ENCODE data around the gene LRMDA. TPM values are rescaled to one million over a fixed set of nuclear protein-coding genes. Genes with fewer than 3 reads are reported as not detected.

Gene LRMDA
- total RNA-seq, 1 donor from 2014 or later = 5.2 TPM

- no peaks in the 10 kb centered on the region for H3K9me3 ChIP-seq (ENCODE audit: low read depth)
- H3K27me3 Mint-ChIP-seq (ENCODE audit: insufficient read depth, low read depth) = no peaks in the 10 kb centered on the region
- peaks cover 7% of the 10 kb centered on the region for H3K9me3 Mint-ChIP-seq
- peaks cover 11% of the 10 kb centered on the region for H3K4me1 Mint-ChIP-seq
- H3K27ac ChIP-seq = no peak overlapping the region
- no peak overlapping the region for H3K4me2 ChIP-seq
- H3F3A ChIP-seq (ENCODE audit: low read depth) = no peaks in the 10 kb centered on the region
- no peak overlapping the region for H2AFZ ChIP-seq (replicated peaks)
- TF ChIP-seq EZH2 (IDR thresholded peaks at IDR 0.05) (no peak), CTCF (IDR thresholded peaks at IDR 0.05) (no peak), EZH2phosphoT487 (IDR thresholded peaks at IDR 0.05) (no peak)
- no peak overlapping the region for H3K4me3 Mint-ChIP-seq
- H3K4me1 ChIP-seq = peaks cover 9% of the 10 kb centered on the region
- no peak overlapping the region for H3K9ac ChIP-seq
- no peaks in the 10 kb centered on the region for H3K36me3 ChIP-seq
- no peak overlapping the region for H3K27ac Mint-ChIP-seq
- H3K4me3 ChIP-seq = no peak overlapping the region
- DNase-seq (ENCODE audit: low spot score) = no peak
- H3K27me3 ChIP-seq = no peaks in the 10 kb centered on the region
- H4K20me1 ChIP-seq (ENCODE audit: low read depth) = no peaks in the 10 kb centered on the region
- H3K79me2 ChIP-seq (ENCODE audit: low read depth) = no peaks in the 10 kb centered on the region
- H3K36me3 Mint-ChIP-seq = no peaks in the 10 kb centered on the region
These were observed 957.0 kb downstream of the LRMDA start for GRCh38 chr10:76388321-76389023.

- TF ChIP-seq CTCF (IDR thresholded peaks at IDR 0.05) (no peak), EZH2phosphoT487 (IDR thresholded peaks at IDR 0.05) (no peak), EZH2 (IDR thresholded peaks at IDR 0.05) (no peak)
- no peaks in the 10 kb centered on the region for H3K79me2 ChIP-seq (ENCODE audit: low read depth)
- DNase-seq (ENCODE audit: low spot score) = no peak
- Mint-ChIP-seq H3K4me3 (no peak overlapping the region), H3K9me3 (no peaks in the 10 kb centered on the region), H3K36me3 (no peaks in the 10 kb centered on the region), H3K27me3 (ENCODE audit: insufficient read depth, low read depth) (no peaks in the 10 kb centered on the region), H3K27ac (no peak overlapping the region), H3K4me1 (peaks cover 20% of the 10 kb centered on the region)
- no peak overlapping the region for H2AFZ ChIP-seq (replicated peaks)
- H3F3A ChIP-seq (ENCODE audit: low read depth) = no peaks in the 10 kb centered on the region
- no peak overlapping the region for H3K27ac ChIP-seq
- H4K20me1 ChIP-seq (ENCODE audit: low read depth) = no peaks in the 10 kb centered on the region
- no peak overlapping the region for H3K4me3 ChIP-seq
- H3K27me3 ChIP-seq = no peaks in the 10 kb centered on the region
- H3K36me3 ChIP-seq = no peaks in the 10 kb centered on the region
- H3K4me2 ChIP-seq = no peak overlapping the region
- H3K9ac ChIP-seq = no peak overlapping the region
- no peaks in the 10 kb centered on the region for H3K9me3 ChIP-seq (ENCODE audit: low read depth)
- peaks cover 9% of the 10 kb centered on the region for H3K4me1 ChIP-seq
These were observed 962.7 kb downstream of the LRMDA start for GRCh38 chr10:76393875-76394706.

- Histone ChIP-seq H3K9me3 (ENCODE audit: low read depth) (no peaks in the 10 kb centered on the region), H3K27me3 (no peaks in the 10 kb centered on the region), H3K4me2 (no peak overlapping the region), H4K20me1 (ENCODE audit: low read depth) (no peaks in the 10 kb centered on the region), H3K4me1 (peaks cover 9% of the 10 kb centered on the region), H3K79me2 (ENCODE audit: low read depth) (no peaks in the 10 kb centered on the region), H3F3A (ENCODE audit: low read depth) (no peaks in the 10 kb centered on the region), H3K27ac (no peak overlapping the region), H3K4me3 (no peak overlapping the region), H2AFZ (replicated peaks) (no peak overlapping the region), H3K9ac (no peak overlapping the region), H3K36me3 (no peaks in the 10 kb centered on the region)
- Mint-ChIP-seq H3K27ac (no peak overlapping the region), H3K4me3 (no peak overlapping the region), H3K4me1 (peaks cover 20% of the 10 kb centered on the region), H3K27me3 (ENCODE audit: insufficient read depth, low read depth) (no peaks in the 10 kb centered on the region), H3K9me3 (no peaks in the 10 kb centered on the region), H3K36me3 (no peaks in the 10 kb centered on the region)
- no peak for DNase-seq (ENCODE audit: low spot score)
- TF ChIP-seq EZH2phosphoT487 (IDR thresholded peaks at IDR 0.05) = no peak
- TF ChIP-seq EZH2 (IDR thresholded peaks at IDR 0.05) = no peak
- no peak for TF ChIP-seq CTCF (IDR thresholded peaks at IDR 0.05)
These were observed 963.3 kb downstream of the LRMDA start for GRCh38 chr10:76394707-76395042.

Data from neural progenitor cell (in vitro differentiated cells).